ENCODE measurements around the gene LRP2.
"Not testable (repeated sequence)": the region's sequence is repeated elsewhere in the genome, so short reads cannot be mapped to it uniquely, and the experiment has no call there.

The LRP2 gene

GRCh38 chr2:169162613-169163012, 199.7 kb downstream of the LRP2 start:
- no peak for DNase-seq

- DNase-seq, result no peak
Measured at GRCh38 chr2:169160926-169161481, 201.3 kb downstream of the LRP2 start.

- no peak for DNase-seq
Measured at GRCh38 chr2:169159686-169160085, 202.6 kb downstream of the LRP2 start.

GRCh38 chr2:169158874-169159273, 203.5 kb downstream of the LRP2 start:
- DNase-seq, result no peak

- DNase-seq, result no peak
Measured at GRCh38 chr2:169146220-169146619, 216.1 kb downstream of the LRP2 start.

- no peak for DNase-seq
Measured at GRCh38 chr2:169143998-169144397, 218.3 kb downstream of the LRP2 start.

GRCh38 chr2:169141713-169142352, 220.5 kb downstream of the LRP2 start:
- DNase-seq, result peak; percentile 60

DNA sequence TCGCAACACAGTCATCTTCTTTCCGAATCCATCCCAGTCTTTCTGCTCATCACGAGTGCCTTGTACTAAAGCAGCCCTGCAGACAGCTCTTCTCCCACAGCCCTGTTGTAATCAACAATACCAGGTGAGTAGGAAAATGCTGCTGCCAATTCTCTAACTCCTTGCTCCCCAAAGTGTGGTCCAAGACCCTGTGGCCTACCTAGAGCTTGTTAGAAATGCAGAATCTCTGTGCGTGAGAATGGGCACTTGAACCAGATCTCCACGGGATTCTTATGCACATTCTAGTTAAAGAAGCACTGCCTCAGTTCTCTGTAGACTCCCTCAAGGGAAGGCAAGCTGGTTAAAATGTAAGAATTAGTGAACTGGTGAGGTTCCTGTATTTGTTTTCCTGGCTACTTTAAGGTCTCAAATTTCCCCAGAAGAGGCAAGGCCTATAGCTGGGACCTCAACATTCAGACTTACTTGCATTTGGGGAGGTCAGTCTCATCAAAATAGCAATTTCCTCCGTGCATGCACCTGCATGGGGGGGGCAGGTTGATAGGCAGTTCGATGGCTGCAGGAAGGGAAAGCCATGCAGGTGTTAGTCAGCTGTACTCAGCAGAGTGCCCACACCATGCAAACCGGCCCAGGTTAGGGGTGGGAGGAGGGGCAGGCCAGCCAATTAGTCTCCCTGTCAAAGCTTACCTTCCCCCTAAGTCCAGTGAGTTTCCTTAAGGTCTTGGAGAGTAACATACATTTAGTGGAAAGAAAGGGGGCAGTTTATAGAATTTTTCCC, 222.2 kb downstream of the LRP2 start:
- no peak for DNase-seq

DNA sequence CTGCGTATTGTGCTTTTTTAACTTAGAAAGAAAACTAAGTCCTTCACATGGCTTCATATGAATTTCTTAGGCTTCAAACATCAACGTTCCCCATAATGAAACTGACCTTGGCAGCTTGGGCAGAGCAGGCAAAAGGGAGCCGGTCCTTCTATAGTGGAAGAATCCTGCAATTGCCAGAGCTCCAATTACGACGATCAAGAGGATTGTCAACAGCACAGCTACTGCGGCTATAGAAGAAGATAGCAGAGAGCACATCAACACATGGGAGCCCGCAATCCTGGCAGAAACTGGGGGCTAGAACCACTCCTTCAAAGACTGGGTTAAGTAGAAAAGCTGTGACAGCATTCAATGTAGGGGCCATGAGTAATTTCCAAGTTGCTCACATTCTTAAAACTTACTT, 223.2 kb downstream of the LRP2 start:
- DNase-seq, result no peak

DNA sequence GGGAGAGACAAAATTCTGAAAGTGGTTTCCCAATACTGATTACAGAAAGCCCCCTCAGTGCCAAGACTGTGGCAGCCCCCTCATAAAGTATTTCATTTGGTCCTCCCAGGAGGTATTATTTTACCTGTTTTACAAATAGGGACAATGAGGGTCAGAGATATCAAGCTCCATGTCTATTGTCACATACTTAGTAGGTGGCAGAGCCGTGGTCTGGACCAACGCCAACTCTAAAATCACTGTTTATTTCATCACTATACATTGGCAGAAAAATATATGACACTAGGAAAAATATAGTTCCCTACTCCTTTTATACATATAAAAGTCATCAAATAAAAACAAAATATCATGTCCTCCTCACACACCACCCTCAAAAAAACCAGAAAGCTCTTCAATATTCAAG, 224.4 kb downstream of the LRP2 start:
- no peak for DNase-seq

DNA sequence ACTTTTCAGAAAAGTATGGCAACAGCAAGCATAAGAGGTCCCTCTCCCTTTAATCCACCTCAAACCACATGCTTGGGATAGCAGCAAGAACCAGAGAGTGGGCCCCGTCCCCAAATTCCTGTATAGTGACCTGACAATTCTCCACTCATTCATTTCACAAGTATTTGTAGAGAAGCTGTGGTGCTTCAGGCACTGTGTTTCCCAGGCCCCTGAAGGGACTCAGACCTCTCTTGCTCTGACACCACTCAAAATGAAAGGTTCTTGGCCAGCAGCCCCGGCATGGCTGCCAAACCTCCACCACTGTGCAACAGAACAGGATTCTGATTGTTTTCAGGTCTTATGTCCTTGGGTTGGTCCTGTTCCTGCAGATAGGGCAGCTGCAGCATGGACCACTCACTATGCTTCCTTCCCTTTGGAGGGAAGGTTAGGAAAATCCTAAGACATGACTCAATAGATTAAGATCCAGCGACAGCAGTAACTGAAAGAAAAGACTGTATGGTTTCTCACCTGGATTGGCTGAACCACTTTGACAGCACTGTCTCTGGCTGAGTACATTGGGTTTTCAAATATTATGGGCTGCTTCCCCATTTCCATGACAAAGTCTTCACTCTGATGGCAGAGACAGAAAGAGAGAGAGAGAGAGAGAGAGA, 225.3 kb downstream of the LRP2 start:
- DNase-seq, result no peak

DNA sequence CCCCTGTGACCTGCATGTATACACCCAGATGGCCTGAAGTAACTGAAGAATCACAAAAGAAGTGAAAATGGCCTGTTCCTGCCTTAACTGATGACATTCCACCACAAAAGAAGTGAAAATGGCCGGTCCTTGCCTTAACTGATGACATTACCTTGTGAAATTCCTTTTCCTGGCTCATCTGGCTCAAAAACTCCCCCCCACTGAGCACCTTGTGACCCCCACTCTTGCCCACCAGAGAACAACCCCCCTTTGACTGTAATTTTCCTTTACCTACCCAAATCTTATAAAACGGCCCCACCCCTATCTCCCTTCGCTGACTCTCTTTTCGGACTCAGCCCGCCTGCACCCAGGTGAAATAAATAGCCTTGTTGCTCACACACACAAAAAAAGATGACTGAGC, 225.9 kb downstream of the LRP2 start:
- not testable (repeated sequence) for DNase-seq

- not testable (repeated sequence) for DNase-seq
Measured at GRCh38 chr2:169134272-169134671, 228.1 kb downstream of the LRP2 start.

- peak; percentile 66 for DNase-seq
Measured at GRCh38 chr2:169131587-169132512, 230.5 kb downstream of the LRP2 start.

- DNase-seq, result no peak
Measured at GRCh38 chr2:169129703-169130243, 232.6 kb downstream of the LRP2 start.

DNA sequence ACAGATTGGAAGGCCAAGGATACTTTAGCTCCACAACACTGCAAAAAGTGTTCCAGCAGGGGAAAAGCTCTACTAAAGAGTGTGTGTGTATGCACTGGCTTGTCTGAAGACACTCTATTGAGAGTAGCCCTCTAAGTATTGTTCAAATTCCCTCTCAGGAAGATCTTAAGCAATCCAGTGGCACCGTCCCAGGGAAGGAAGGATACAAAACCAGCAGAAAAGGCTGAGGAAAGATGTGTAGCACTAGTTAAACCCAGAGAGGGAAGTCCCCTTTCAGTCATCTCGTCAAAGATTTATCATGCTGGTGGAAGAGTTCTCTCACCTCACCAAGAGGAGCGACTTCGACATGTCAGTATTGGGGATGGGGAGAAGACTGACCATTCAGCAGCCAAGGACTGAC, 242.5 kb downstream of the LRP2 start:
- no peak for DNase-seq

GRCh38 chr2:169119123-169119760, 243.1 kb downstream of the LRP2 start:
- no peak for DNase-seq

DNA sequence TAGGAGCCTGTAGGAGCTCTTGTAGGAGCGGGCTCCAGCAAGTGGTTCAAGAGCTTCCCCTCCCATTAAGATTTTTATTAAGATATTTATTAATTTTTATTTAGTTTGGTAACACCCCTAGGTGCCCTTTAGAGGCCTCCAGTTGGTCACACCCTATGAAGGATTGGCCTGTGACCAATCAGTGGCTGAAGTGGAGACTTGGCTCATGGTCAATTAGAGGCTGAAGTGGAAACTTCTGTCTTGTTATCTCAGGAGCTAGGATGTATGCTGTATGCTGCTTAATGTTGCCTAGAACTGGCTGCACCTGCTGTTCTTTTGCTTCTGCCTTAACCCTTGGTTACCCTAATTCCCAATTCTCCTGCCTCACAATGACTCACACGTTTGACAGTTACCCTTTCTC, 244.3 kb downstream of the LRP2 start:
- no peak for DNase-seq

DNA sequence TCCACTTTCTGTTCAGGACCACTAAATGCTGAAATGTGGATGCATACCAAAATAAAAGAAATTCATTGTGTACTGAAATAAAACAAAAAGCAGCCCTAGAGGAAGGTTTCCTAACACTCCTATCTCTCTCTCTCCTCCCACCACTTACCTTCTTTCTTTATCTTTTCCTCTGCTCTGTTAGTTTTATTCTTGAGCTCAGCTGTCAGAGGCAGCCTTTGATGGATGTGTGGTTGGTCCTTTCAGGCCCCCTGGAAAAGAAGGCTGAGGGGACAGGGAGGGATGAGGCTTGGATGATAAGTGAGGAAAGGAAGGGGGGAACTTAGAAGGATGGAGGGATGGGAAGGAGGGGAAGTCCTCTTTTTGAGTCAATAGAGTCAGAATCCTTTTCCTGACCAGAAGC, 245.3 kb downstream of the LRP2 start:
- no peak for DNase-seq

- no peak for DNase-seq
Measured at GRCh38 chr2:169116327-169116726, 246.0 kb downstream of the LRP2 start.

DNA sequence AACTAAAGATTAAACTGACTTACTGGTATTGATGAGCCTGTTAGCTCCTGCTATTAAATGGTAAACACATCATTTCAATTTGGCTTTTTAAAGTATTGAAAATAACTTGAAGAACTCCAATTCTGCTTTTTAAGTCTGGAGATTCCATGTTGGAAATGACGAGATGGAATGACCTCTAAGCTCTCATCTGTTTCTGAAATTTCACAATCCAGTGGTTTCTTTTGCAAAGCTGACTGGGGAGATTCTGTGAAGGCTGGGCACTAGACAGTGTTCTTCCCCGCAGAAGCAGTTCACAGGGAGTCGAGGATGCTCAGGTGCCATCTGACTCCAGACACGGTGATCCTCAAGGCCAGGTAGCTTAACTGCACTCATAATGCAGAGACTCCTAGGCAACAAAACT, 248.3 kb downstream of the LRP2 start:
- no peak for DNase-seq

- no peak for DNase-seq
Measured at GRCh38 chr2:169112841-169113240, 249.5 kb downstream of the LRP2 start.

All from CD4-positive, alpha-beta T cell treated with Interleukin-10 for 1 hour (primary cell).